Activated T-cell treated with anti-CD3 and anti-CD28 coated beads, Interleukin-2, amount 50 U/mL, for 24 hours (primary cell): ENCODE data around the gene MAPK1.
"Not testable (repeated sequence)": the region's sequence is repeated elsewhere in the genome, so short reads cannot be mapped to it uniquely, and the experiment has no call there.

Source experiments
- DNase-seq: peaks from one replicate; pipeline ENCODE4 v3.0.0-alpha.2; 2020
- H3K27ac Mint-ChIP-seq: 2 replicates; pipeline ENCODE4 v1.8.0; 2020; ENCODE audit warnings: mild to moderate bottlenecking, mixed read lengths
- H3K27me3 Mint-ChIP-seq: 2 replicates; pipeline ENCODE4 v1.8.0; 2020; ENCODE audit warnings: mixed read lengths
- H3K36me3 Mint-ChIP-seq: 2 replicates; pipeline ENCODE4 v1.8.0; 2020; ENCODE audit warnings: low read depth, mixed read lengths
- H3K4me1 Mint-ChIP-seq: 2 replicates; pipeline ENCODE4 v1.8.0; 2020; ENCODE audit warnings: low read depth, mixed read lengths
- H3K4me3 Mint-ChIP-seq: 2 replicates; pipeline ENCODE4 v1.8.0; 2020; ENCODE audit warnings: mild to moderate bottlenecking, moderate library complexity, mixed read lengths
- H3K9me3 Mint-ChIP-seq: 2 replicates; pipeline ENCODE4 v1.8.0; 2020; ENCODE audit warnings: mixed read lengths

Gene MAPK1

GRCh38 chr22:21802056-21802455 is 65.4 kb downstream of the MAPK1 start:
- Mint-ChIP-seq H3K27ac (peak overlapping the region; percentile 0), H3K4me3 (no peak overlapping the region), H3K9me3 (no peaks in the 10 kb centered on the region), H3K36me3 (peaks cover 97% of the 10 kb centered on the region), H3K27me3 (no peaks in the 10 kb centered on the region), H3K4me1 (peaks cover 14% of the 10 kb centered on the region)
- DNase-seq = no peak

DNA sequence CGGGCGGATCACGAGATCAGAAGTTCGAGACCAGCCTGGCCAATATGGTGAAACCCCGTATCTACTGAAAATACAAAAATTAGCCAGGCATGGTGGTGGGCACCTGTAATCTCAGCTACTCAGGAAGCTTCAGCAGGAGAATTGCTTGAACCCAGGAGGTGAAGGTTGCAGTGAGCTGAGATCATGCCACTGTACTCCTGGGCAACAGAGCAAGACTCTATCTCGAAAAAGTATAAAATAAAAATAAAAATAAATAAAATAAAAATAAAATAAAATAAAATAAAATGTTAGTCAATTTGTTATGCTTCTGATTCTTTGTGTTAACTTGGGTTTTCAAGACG is 66.2 kb downstream of the MAPK1 start:
- H3K9me3 Mint-ChIP-seq, H3K4me3 Mint-ChIP-seq, H3K27me3 Mint-ChIP-seq, H3K27ac Mint-ChIP-seq, DNase-seq: not testable (repeated sequence)
- Mint-ChIP-seq H3K36me3 (peaks cover 97% of the 10 kb centered on the region), H3K4me1 (peaks cover 14% of the 10 kb centered on the region)

DNA sequence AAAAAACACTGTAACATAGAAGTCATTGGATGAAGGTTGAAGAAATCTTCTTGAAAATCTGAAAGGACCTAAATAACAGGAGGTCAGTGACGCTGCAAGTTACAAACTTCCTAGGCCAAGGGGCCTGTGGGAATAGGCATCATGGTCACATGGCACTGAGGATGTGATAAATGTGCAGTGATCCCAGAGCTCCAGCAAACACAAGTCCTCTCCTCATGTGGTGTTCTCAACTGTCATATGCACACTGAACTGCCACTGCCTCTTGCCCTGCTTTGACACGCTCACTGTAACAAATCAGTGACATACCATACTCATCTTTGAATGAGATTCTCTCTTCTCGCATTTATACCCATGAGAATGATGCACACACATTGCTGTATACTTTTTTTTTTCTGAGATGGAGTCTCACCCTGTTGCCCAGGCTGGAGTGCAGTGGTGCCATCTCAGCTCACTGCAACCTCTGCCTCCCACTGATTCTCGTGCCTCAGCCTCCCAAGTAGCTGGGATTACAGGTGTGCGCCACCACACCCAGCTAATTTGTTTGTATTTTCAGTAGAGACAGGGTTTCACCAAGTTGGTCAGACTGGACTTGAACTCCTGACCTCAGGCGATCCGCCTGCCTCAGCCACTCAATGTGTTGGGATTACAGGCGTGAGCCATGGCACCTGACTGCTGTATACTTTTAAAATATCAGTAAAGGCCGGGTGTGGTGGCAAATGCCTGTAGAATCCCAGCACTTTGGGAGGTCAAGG is 66.7 kb downstream of the MAPK1 start:
- H3K36me3 Mint-ChIP-seq = peaks cover 97% of the 10 kb centered on the region
- no peak for DNase-seq
- H3K4me1 Mint-ChIP-seq = peaks cover 14% of the 10 kb centered on the region
- no peak overlapping the region for H3K27ac Mint-ChIP-seq
- no peaks in the 10 kb centered on the region for H3K27me3 Mint-ChIP-seq
- H3K9me3 Mint-ChIP-seq = no peaks in the 10 kb centered on the region
- H3K4me3 Mint-ChIP-seq = no peak overlapping the region

GRCh38 chr22:21797444-21798221 is 69.8 kb downstream of the MAPK1 start:
- no peak overlapping the region for H3K4me3 Mint-ChIP-seq
- no peak for DNase-seq
- H3K9me3 Mint-ChIP-seq = no peaks in the 10 kb centered on the region
- H3K4me1 Mint-ChIP-seq = peaks cover 13% of the 10 kb centered on the region
- no peak overlapping the region for H3K27ac Mint-ChIP-seq
- H3K27me3 Mint-ChIP-seq = no peaks in the 10 kb centered on the region
- peaks cover 75% of the 10 kb centered on the region for H3K36me3 Mint-ChIP-seq

GRCh38 chr22:21796863-21797262 is 70.6 kb downstream of the MAPK1 start:
- peaks cover 12% of the 10 kb centered on the region for H3K4me1 Mint-ChIP-seq
- no peak overlapping the region for H3K4me3 Mint-ChIP-seq
- no peak overlapping the region for H3K27ac Mint-ChIP-seq
- H3K27me3 Mint-ChIP-seq = no peaks in the 10 kb centered on the region
- H3K9me3 Mint-ChIP-seq = no peaks in the 10 kb centered on the region
- H3K36me3 Mint-ChIP-seq = peaks cover 73% of the 10 kb centered on the region
- no peak for DNase-seq

- H3K4me1 Mint-ChIP-seq = peaks cover 16% of the 10 kb centered on the region
- H3K27ac Mint-ChIP-seq = peak overlapping the region; percentile 8
- no peaks in the 10 kb centered on the region for H3K9me3 Mint-ChIP-seq
- DNase-seq = no peak
- H3K4me3 Mint-ChIP-seq = no peak overlapping the region
- H3K36me3 Mint-ChIP-seq = peaks cover 75% of the 10 kb centered on the region
- H3K27me3 Mint-ChIP-seq = no peaks in the 10 kb centered on the region
Measured at GRCh38 chr22:21796231-21796630, 71.2 kb downstream of the MAPK1 start.

DNA sequence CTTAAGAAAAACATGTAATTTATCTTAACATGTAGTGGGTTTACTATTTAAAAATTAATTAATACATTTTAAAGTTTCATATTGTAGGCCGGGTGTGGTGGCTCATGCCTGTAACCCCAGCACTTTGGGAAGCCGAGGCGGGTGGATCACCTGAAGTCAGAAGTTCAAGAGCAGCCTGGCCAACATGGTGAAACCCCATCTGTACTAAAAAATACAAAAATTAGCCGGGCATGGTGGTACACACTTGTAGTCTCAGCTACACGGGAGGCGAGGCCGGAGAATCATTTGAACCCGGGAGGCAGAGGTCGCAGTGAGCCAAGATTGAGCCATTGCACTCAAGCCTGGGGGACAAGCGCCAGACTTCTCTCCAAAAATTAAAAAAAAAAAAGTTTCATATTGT is 73.7 kb downstream of the MAPK1 start:
- H3K27me3 Mint-ChIP-seq, H3K4me3 Mint-ChIP-seq, H3K9me3 Mint-ChIP-seq, DNase-seq, H3K27ac Mint-ChIP-seq: not testable (repeated sequence)
- Mint-ChIP-seq H3K36me3 (peaks cover 66% of the 10 kb centered on the region), H3K4me1 (peaks cover 27% of the 10 kb centered on the region)

- H3K27ac Mint-ChIP-seq = peak overlapping the region; percentile 93
- H3K4me3 Mint-ChIP-seq = peak overlapping the region; percentile 37
- H3K36me3 Mint-ChIP-seq = peaks cover 66% of the 10 kb centered on the region
Measured at GRCh38 chr22:21791635-21792625, 75.5 kb downstream of the MAPK1 start.

GRCh38 chr22:21790849-21791610 is 76.4 kb downstream of the MAPK1 start:
- Mint-ChIP-seq H3K27ac (peak overlapping the region; percentile 93), H3K36me3 (peaks cover 64% of the 10 kb centered on the region), H3K4me3 (peak overlapping the region; percentile 37), H3K4me1 (peaks cover 29% of the 10 kb centered on the region)
- H3K27me3 Mint-ChIP-seq, H3K9me3 Mint-ChIP-seq: not testable (repeated sequence)
- peak; percentile 38 for DNase-seq

More at GRCh38 chr22:21791635-21792625, 75.5 kb downstream of the MAPK1 start:
- Mint-ChIP-seq H3K4me1 (peaks cover 29% of the 10 kb centered on the region), H3K9me3 (no peaks in the 10 kb centered on the region), H3K27me3 (no peaks in the 10 kb centered on the region)
- DNase-seq = peak; percentile 61

DNA sequence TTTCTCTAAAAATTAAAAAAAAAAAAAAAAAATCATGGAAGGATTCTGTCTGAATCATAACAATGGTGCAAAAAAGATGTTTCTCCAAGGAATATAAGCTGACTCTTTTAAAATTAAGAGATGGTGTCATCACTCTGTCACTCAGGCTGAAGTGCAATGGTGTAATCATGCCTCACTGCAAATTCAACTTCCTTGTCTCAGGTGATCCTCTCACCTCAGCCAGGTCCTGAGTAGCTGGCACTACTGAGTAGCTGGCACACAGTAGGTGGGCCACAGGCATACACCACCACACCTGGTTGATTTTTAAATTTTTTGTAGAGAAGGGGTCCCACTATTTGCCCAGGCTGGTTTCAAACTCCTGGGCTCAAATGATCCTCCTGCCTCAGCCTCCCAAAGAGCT is 77.1 kb downstream of the MAPK1 start:
- H3K9me3 Mint-ChIP-seq = no peaks in the 10 kb centered on the region
- peaks cover 65% of the 10 kb centered on the region for H3K36me3 Mint-ChIP-seq
- no peak for DNase-seq
- H3K27me3 Mint-ChIP-seq = no peaks in the 10 kb centered on the region
- no peak overlapping the region for H3K4me3 Mint-ChIP-seq
- H3K4me1 Mint-ChIP-seq = peaks cover 29% of the 10 kb centered on the region
- H3K27ac Mint-ChIP-seq = peak overlapping the region; percentile 57

GRCh38 chr22:21787565-21787964 is 79.9 kb downstream of the MAPK1 start:
- H3K9me3 Mint-ChIP-seq, H3K27ac Mint-ChIP-seq, H3K4me3 Mint-ChIP-seq, H3K27me3 Mint-ChIP-seq, DNase-seq: not testable (repeated sequence)
- H3K4me1 Mint-ChIP-seq = peaks cover 25% of the 10 kb centered on the region
- peaks cover 76% of the 10 kb centered on the region for H3K36me3 Mint-ChIP-seq

DNA sequence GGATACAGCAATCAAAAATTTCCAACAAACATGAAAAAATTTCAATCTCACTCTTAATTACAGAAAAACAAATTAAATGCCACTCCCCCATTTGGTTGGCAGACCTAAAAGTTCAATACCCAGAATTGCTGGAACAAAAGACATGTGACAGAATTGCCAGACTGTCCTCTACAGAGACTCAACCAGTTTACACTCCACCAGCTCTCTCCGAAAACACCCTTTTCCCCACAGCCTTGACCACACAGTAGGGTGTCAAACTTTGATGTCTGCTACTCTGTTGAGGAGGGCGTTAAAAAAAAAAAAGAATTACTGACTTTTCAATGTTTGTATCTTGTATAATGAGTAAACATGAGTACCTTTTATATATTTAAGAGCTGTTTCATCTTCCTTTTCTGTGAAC is 87.2 kb downstream of the MAPK1 start:
- no peak for DNase-seq
- Mint-ChIP-seq H3K27me3 (no peaks in the 10 kb centered on the region), H3K36me3 (peaks cover 68% of the 10 kb centered on the region), H3K4me1 (peaks cover 20% of the 10 kb centered on the region), H3K4me3 (no peak overlapping the region), H3K9me3 (no peaks in the 10 kb centered on the region), H3K27ac (no peak overlapping the region)

GRCh38 chr22:21779444-21779843 is 88.0 kb downstream of the MAPK1 start:
- peaks cover 67% of the 10 kb centered on the region for H3K36me3 Mint-ChIP-seq
- H3K27ac Mint-ChIP-seq = no peak overlapping the region
- no peak overlapping the region for H3K4me3 Mint-ChIP-seq
- no peaks in the 10 kb centered on the region for H3K9me3 Mint-ChIP-seq
- peaks cover 20% of the 10 kb centered on the region for H3K4me1 Mint-ChIP-seq
- H3K27me3 Mint-ChIP-seq = no peaks in the 10 kb centered on the region
- no peak for DNase-seq
